Stimulated activated CD4-positive, alpha-beta T cell treated with anti-CD3 and anti-CD28 coated beads, Interleukin-1b, Interleukin-23, amount 100 ng/mL, for 24 hours (primary cell): ENCODE results near the gene EED.
"Not testable (repeated sequence)": the region's sequence is repeated elsewhere in the genome, so short reads cannot be mapped to it uniquely, and the experiment has no call there.

ENCODE experiments used
- DNase-seq, 4 experiments: peaks; one replicate each; pipeline ENCODE4 v3.0.0-alpha.2; 2020; ENCODE audit warnings: low read depth in 4 of 4, low spot score in 1 of 4

The EED gene

GRCh38 chr11:86289508-86290280, 45.1 kb downstream of the EED start:
- not testable (repeated sequence) for DNase-seq

- peak in 2 of 4 experiments; percentile 63 to 76 for DNase-seq
Measured at GRCh38 chr11:86291466-86292262, 47.1 kb downstream of the EED start.

GRCh38 chr11:86292912-86293616, 48.5 kb downstream of the EED start:
- DNase-seq = peak in 1 of 4 experiments; percentile 50

- no peak for DNase-seq
Measured at GRCh38 chr11:86294026-86294425, 49.5 kb downstream of the EED start.

- DNase-seq = no peak
Measured at GRCh38 chr11:86301742-86302091, 57.2 kb downstream of the EED start.

- DNase-seq = peak; percentile 71 to 92 (median 88)
Measured at GRCh38 chr11:86302092-86302793, 57.7 kb downstream of the EED start, which contains the start of gene HIKESHI. TSS of gene HIKESHI (plus strand) at chr11:86302240. CDS start at chr11:86302449, 209 bp downstream.

GRCh38 chr11:86303257-86303656, 58.7 kb downstream of the EED start:
- DNase-seq = no peak

- DNase-seq = not testable (repeated sequence)
Measured at GRCh38 chr11:86308710-86309109, 64.2 kb downstream of the EED start.

GRCh38 chr11:86313793-86314192, 69.2 kb downstream of the EED start:
- DNase-seq = no peak

GRCh38 chr11:86314636-86315035, 70.1 kb downstream of the EED start:
- DNase-seq = no peak
